Keratinocyte (primary cell): ENCODE results near the gene RAI14.

Experiments used
- CTCF ChIP-seq, 3 experiments: IDR thresholded peaks in 1 of 3; conservative IDR thresholded peaks in 1 of 3; optimal IDR thresholded peaks in 1 of 3; 2 replicates in 2 of 3; 3 replicates in 1 of 3; pipeline versions ENCODE3 to v1.5.1; 2011; ENCODE audit warnings: low read length in 3 of 3, mild to moderate bottlenecking in 3 of 3, moderate library complexity in 2 of 3, control low read depth in 1 of 3, inconsistent platforms in 1 of 3; ENCODE audit not compliant: insufficient read depth in 2 of 3; ENCODE audit errors: extremely low read depth in 1 of 3
- EZH2 ChIP-seq: IDR thresholded peaks from one replicate; pipeline ENCODE4 v1.6.1; 2012; ENCODE audit warnings: inconsistent platforms, mild to moderate bottlenecking, low read length, moderate library complexity

DNA sequence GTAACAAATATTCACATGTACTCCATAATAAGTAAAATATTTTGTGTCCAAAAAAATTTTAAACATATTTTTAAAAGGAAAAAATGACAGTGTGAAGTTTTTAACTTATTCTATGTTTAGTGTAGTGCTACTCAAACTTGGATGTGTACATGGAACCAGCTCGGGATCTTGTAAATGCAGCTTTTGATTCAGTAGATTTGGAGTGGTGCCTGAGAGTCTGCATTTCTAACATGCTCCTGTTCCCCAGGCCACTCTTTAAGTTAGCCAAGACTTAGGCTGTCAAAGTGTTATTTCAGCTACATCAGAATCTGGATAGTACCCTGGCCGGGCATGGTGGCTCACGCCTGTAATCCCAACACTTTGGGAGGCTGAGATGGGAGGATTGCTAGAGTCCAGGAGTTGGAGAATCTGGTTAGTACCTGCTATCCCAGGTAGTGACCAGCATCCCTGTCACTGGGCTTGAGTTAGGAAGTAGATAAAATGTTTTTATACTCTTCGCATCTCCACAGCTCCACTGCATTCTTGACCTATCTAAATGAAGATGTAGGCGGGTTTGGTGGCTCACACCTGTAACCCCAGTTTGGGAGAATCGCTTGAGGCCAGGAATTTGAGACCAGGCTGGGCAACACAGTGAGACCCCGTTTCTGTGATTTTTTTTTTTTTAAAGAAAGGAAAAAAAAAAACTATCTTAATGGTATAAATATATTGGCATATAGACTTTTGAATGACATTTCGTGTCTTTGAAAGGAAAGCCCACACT lies 122.1 kb downstream of the RAI14 start:
- TF ChIP-seq EZH2 = no peak
- TF ChIP-seq CTCF (optimal IDR thresholded peaks at IDR 0.05 in 1 of 3, IDR thresholded peaks at IDR 0.05 in 1 of 3, conservative IDR thresholded peaks at IDR 0.05 in 1 of 3; ENCODE audit: extremely low read depth in 1 of 3, insufficient read depth in 2 of 3, low read length in 3 of 3) = no peak
